ENCODE measurements around the gene CABYR. TPM values are rescaled to one million over a fixed set of nuclear protein-coding genes. Genes with fewer than 3 reads are reported as not detected.
"Not testable (repeated sequence)": the region's sequence is repeated elsewhere in the genome, so short reads cannot be mapped to it uniquely, and the experiment has no call there.

Gene CABYR
- total RNA-seq, 4 donors from 2014 or later: 3.7 to 4.4 TPM; not detected in 2

- WGBS, 2 donors: 92 to 94% methylated on average over 2 of the region's 2 CpGs
Observed at GRCh38 chr18:24130494-24130893, 8.4 kb upstream of the CABYR start.

GRCh38 chr18:24136967-24137373 is 1.9 kb upstream of the CABYR start:
- Histone ChIP-seq H3K4me1 (peaks cover 0 to 11% of the 10 kb centered on the region in 2 donors), H3K36me3 (no peaks in the 10 kb centered on the region), H3K27ac (no peak overlapping the region), H3K27me3 (no peaks in the 10 kb centered on the region), H3K4me3 (replicated peaks in 1 of 3) (no peak overlapping the region), H3K9me3 (no peaks in the 10 kb centered on the region)
- intact Hi-C loops (cut with DNase I): no loop called here
- no peak for TF ChIP-seq CTCF (IDR thresholded peaks at IDR 0.05)
- no peak for TF ChIP-seq POLR2A (IDR thresholded peaks at IDR 0.05)
- DNase-seq: no peak
- 76 to 80% methylated on average over 3 of the region's 3 CpGs for WGBS, 2 donors

More at GRCh38 chr18:24130494-24130893, 8.4 kb upstream of the CABYR start:
- Histone ChIP-seq H3K27ac (no peak overlapping the region), H3K4me3 (replicated peaks in 1 of 3) (no peak overlapping the region), H3K9me3 (no peaks in the 10 kb centered on the region), H3K4me1 (peaks cover 0 to 6% of the 10 kb centered on the region in 2 donors), H3K27me3 (no peaks in the 10 kb centered on the region), H3K36me3 (no peaks in the 10 kb centered on the region)
- TF ChIP-seq CTCF (IDR thresholded peaks at IDR 0.05): no peak
- intact Hi-C loops (cut with DNase I): no loop called here
- no peak for DNase-seq

GRCh38 chr18:24138409-24138788 is 463 bp upstream of the CABYR start:
- Histone ChIP-seq H3K9me3 (no peaks in the 10 kb centered on the region), H3K36me3 (no peaks in the 10 kb centered on the region), H3K4me3 (replicated peaks in 1 of 3) (peak overlapping the region in 2 of 3 donors; percentile 28 to 42), H3K27me3 (no peaks in the 10 kb centered on the region), H3K27ac (no peak overlapping the region), H3K4me1 (peaks cover 0 to 11% of the 10 kb centered on the region in 2 donors)
- no peak for TF ChIP-seq CTCF (IDR thresholded peaks at IDR 0.05)
- no peak for TF ChIP-seq POLR2A (IDR thresholded peaks at IDR 0.05)
- DNase-seq: no peak
- intact Hi-C loops (cut with DNase I): no loop called here
- 56 to 58% methylated on average over 7 of the region's 7 CpGs for WGBS, 2 donors

GRCh38 chr18:24140697-24141096 is 1.8 kb downstream of the CABYR start:
- intact Hi-C loops (cut with DNase I): no loop called here

GRCh38 chr18:24142376-24142775 is 3.5 kb downstream of the CABYR start:
- Histone ChIP-seq H3K4me3 (replicated peaks in 1 of 3) (no peak overlapping the region), H3K27me3 (no peaks in the 10 kb centered on the region), H3K4me1 (peaks cover 0 to 11% of the 10 kb centered on the region in 2 donors), H3K9me3 (no peaks in the 10 kb centered on the region), H3K27ac (no peak overlapping the region), H3K36me3 (no peaks in the 10 kb centered on the region)
- no peak for DNase-seq
- no peak for TF ChIP-seq CTCF (IDR thresholded peaks at IDR 0.05)
- TF ChIP-seq POLR2A (IDR thresholded peaks at IDR 0.05): no peak
- intact Hi-C loops (cut with DNase I): no loop called here

More at GRCh38 chr18:24140697-24141096, 1.8 kb downstream of the CABYR start:
- no peaks in the 10 kb centered on the region for H3K9me3 ChIP-seq
- no peak overlapping the region for H3K27ac ChIP-seq
- H3K4me1 ChIP-seq: peaks cover 0 to 11% of the 10 kb centered on the region in 2 donors
- 96 to 99% methylated on average over 2 of the region's 2 CpGs for WGBS, 2 donors
- no peak overlapping the region for H3K4me3 ChIP-seq (replicated peaks in 1 of 3)
- no peak for DNase-seq
- no peaks in the 10 kb centered on the region for H3K36me3 ChIP-seq
- TF ChIP-seq CTCF (IDR thresholded peaks at IDR 0.05): no peak
- no peak for TF ChIP-seq POLR2A (IDR thresholded peaks at IDR 0.05)
- H3K27me3 ChIP-seq: no peaks in the 10 kb centered on the region

GRCh38 chr18:24149591-24149990 is 10.7 kb downstream of the CABYR start:
- intact Hi-C loops (cut with DNase I); H3K4me1 ChIP-seq; H3K36me3 ChIP-seq; DNase-seq; H3K27ac ChIP-seq; H3K27me3 ChIP-seq; H3K4me3 ChIP-seq (replicated peaks in 1 of 3); H3K9me3 ChIP-seq: not testable (repeated sequence)
- 92 to 97% methylated on average over 11 to 17 of the region's 28 CpGs for WGBS, 2 donors
